ENCODE measurements around the gene TMEM131L.

TMEM131L gene

GRCh38 chr4:153480704-153481103 is 14.5 kb downstream of the TMEM131L start:
- WGBS: 85% methylated on average over 5 of the region's 5 CpGs
- no peak overlapping the region for H3K4me3 ChIP-seq (ENCODE audit: insufficient read depth in 1 of 2, low read depth in 1 of 2, low read length in 2 of 2)

GRCh38 chr4:153481478-153481877 is 15.3 kb downstream of the TMEM131L start:
- Histone ChIP-seq H3K4me3 (ENCODE audit: insufficient read depth in 1 of 2, low read depth in 1 of 2, low read length in 2 of 2) (no peak overlapping the region), H3K79me1 (replicated peaks; ENCODE audit: low read length, poor library complexity, severe bottlenecking) (peaks cover 10% of the 10 kb centered on the region), H4K8ac (ENCODE audit: low read length) (no peak overlapping the region), H3K9ac (ENCODE audit: low read length) (no peak overlapping the region), H3K9me3 (ENCODE audit: control insufficient read depth, low read length) (no peaks in the 10 kb centered on the region), H3K4me2 (ENCODE audit: low read length, poor library complexity, severe bottlenecking) (no peak overlapping the region), H2AFZ (ENCODE audit: low read depth, low read length) (no peak overlapping the region), H3K23ac (ENCODE audit: low read length in 2 of 2) (no peak overlapping the region), H3K27me3 (ENCODE audit: control insufficient read depth in 1 of 2, insufficient read depth in 1 of 2, low read length in 2 of 2) (no peaks in the 10 kb centered on the region), H3K4me1 (ENCODE audit: control insufficient read depth, insufficient read depth, low read depth, low read length) (peaks cover 2% of the 10 kb centered on the region), H2BK12ac (ENCODE audit: low read length in 2 of 2) (no peak overlapping the region), H2AK5ac (ENCODE audit: low read length, severe bottlenecking) (no peak overlapping the region), H4K91ac (ENCODE audit: low read length) (no peak overlapping the region), H3K36me3 (ENCODE audit: control insufficient read depth in 1 of 2, insufficient read depth in 2 of 2, low read depth in 1 of 2, low read length in 2 of 2) (peaks cover 3% of the 10 kb centered on the region in 2 experiments), H3K14ac (ENCODE audit: low read length in 2 of 2) (no peak overlapping the region), H2BK120ac (ENCODE audit: low read depth, low read length) (no peak overlapping the region), H3K18ac (ENCODE audit: low read depth in 1 of 2, low read length in 2 of 2) (no peak overlapping the region), H2BK15ac (ENCODE audit: low read depth, poor library complexity, severe bottlenecking) (no peak overlapping the region), H3K4ac (ENCODE audit: low read depth in 1 of 2, low read length in 2 of 2) (no peak overlapping the region), H2BK5ac (ENCODE audit: low read depth, low read length, poor library complexity, severe bottlenecking) (no peak overlapping the region), H3K27ac (ENCODE audit: low read length, poor library complexity, severe bottlenecking) (no peak overlapping the region)
- WGBS: 98% methylated on average over 9 of the region's 9 CpGs
- DNase-seq: no peak

More at GRCh38 chr4:153480704-153481103, 14.5 kb downstream of the TMEM131L start:
- no peak overlapping the region for H3K4me2 ChIP-seq (ENCODE audit: low read length, poor library complexity, severe bottlenecking)
- no peaks in the 10 kb centered on the region for H3K9me3 ChIP-seq (ENCODE audit: control insufficient read depth, low read length)
- no peak overlapping the region for H2AK5ac ChIP-seq (ENCODE audit: low read length, severe bottlenecking)
- H3K4ac ChIP-seq (ENCODE audit: low read depth in 1 of 2, low read length in 2 of 2): no peak overlapping the region
- no peak overlapping the region for H2BK120ac ChIP-seq (ENCODE audit: low read depth, low read length)
- no peak overlapping the region for H2BK12ac ChIP-seq (ENCODE audit: low read length in 2 of 2)
- H3K9ac ChIP-seq (ENCODE audit: low read length): no peak overlapping the region
- H4K8ac ChIP-seq (ENCODE audit: low read length): no peak overlapping the region
- H4K91ac ChIP-seq (ENCODE audit: low read length): no peak overlapping the region
- H3K27ac ChIP-seq (ENCODE audit: low read length, poor library complexity, severe bottlenecking): no peak overlapping the region
- H2BK15ac ChIP-seq (ENCODE audit: low read depth, poor library complexity, severe bottlenecking): no peak overlapping the region
- H3K4me1 ChIP-seq (ENCODE audit: control insufficient read depth, insufficient read depth, low read depth, low read length): no peaks in the 10 kb centered on the region
- H3K79me1 ChIP-seq (replicated peaks; ENCODE audit: low read length, poor library complexity, severe bottlenecking): peaks cover 10% of the 10 kb centered on the region
- no peak overlapping the region for H3K14ac ChIP-seq (ENCODE audit: low read length in 2 of 2)
- H3K36me3 ChIP-seq (ENCODE audit: control insufficient read depth in 1 of 2, insufficient read depth in 2 of 2, low read depth in 1 of 2, low read length in 2 of 2): peaks cover 3% of the 10 kb centered on the region in 2 experiments
- no peak overlapping the region for H3K23ac ChIP-seq (ENCODE audit: low read length in 2 of 2)
- no peak overlapping the region for H2BK5ac ChIP-seq (ENCODE audit: low read depth, low read length, poor library complexity, severe bottlenecking)
- H3K18ac ChIP-seq (ENCODE audit: low read depth in 1 of 2, low read length in 2 of 2): no peak overlapping the region
- H2AFZ ChIP-seq (ENCODE audit: low read depth, low read length): no peak overlapping the region
- no peaks in the 10 kb centered on the region for H3K27me3 ChIP-seq (ENCODE audit: control insufficient read depth in 1 of 2, insufficient read depth in 1 of 2, low read length in 2 of 2)
- no peak for DNase-seq

- peaks cover 22% of the 10 kb centered on the region for H3K4me1 ChIP-seq (ENCODE audit: control insufficient read depth, insufficient read depth, low read depth, low read length)
- no peak overlapping the region for H3K27ac ChIP-seq (ENCODE audit: low read length, poor library complexity, severe bottlenecking)
- H2BK120ac ChIP-seq (ENCODE audit: low read depth, low read length): no peak overlapping the region
- H2AFZ ChIP-seq (ENCODE audit: low read depth, low read length): no peak overlapping the region
- H4K8ac ChIP-seq (ENCODE audit: low read length): no peak overlapping the region
- peak overlapping the region; percentile 36 for H3K9ac ChIP-seq (ENCODE audit: low read length)
- H3K23ac ChIP-seq (ENCODE audit: low read length in 2 of 2): peak overlapping the region in 1 of 2 experiments; percentile 34
- no peaks in the 10 kb centered on the region for H3K27me3 ChIP-seq (ENCODE audit: control insufficient read depth in 1 of 2, insufficient read depth in 1 of 2, low read length in 2 of 2)
- no peak overlapping the region for H2BK15ac ChIP-seq (ENCODE audit: low read depth, poor library complexity, severe bottlenecking)
- H3K18ac ChIP-seq (ENCODE audit: low read depth in 1 of 2, low read length in 2 of 2): no peak overlapping the region
- H3K4me3 ChIP-seq (ENCODE audit: insufficient read depth in 1 of 2, low read depth in 1 of 2, low read length in 2 of 2): no peak overlapping the region
- H2BK5ac ChIP-seq (ENCODE audit: low read depth, low read length, poor library complexity, severe bottlenecking): no peak overlapping the region
- DNase-seq: no peak
- H2AK5ac ChIP-seq (ENCODE audit: low read length, severe bottlenecking): no peak overlapping the region
- H3K4ac ChIP-seq (ENCODE audit: low read depth in 1 of 2, low read length in 2 of 2): no peak overlapping the region
- peaks cover 15% of the 10 kb centered on the region for H3K79me1 ChIP-seq (replicated peaks; ENCODE audit: low read length, poor library complexity, severe bottlenecking)
- peaks cover 3% of the 10 kb centered on the region in 2 experiments for H3K36me3 ChIP-seq (ENCODE audit: control insufficient read depth in 1 of 2, insufficient read depth in 2 of 2, low read depth in 1 of 2, low read length in 2 of 2)
- H3K9me3 ChIP-seq (ENCODE audit: control insufficient read depth, low read length): no peaks in the 10 kb centered on the region
- WGBS: 99% methylated on average over 10 of the region's 10 CpGs
- no peak overlapping the region for H3K4me2 ChIP-seq (ENCODE audit: low read length, poor library complexity, severe bottlenecking)
- H3K14ac ChIP-seq (ENCODE audit: low read length in 2 of 2): no peak overlapping the region
- no peak overlapping the region for H4K91ac ChIP-seq (ENCODE audit: low read length)
- H2BK12ac ChIP-seq (ENCODE audit: low read length in 2 of 2): no peak overlapping the region
These were observed 17.6 kb downstream of the TMEM131L start for GRCh38 chr4:153483432-153484418.

DNA sequence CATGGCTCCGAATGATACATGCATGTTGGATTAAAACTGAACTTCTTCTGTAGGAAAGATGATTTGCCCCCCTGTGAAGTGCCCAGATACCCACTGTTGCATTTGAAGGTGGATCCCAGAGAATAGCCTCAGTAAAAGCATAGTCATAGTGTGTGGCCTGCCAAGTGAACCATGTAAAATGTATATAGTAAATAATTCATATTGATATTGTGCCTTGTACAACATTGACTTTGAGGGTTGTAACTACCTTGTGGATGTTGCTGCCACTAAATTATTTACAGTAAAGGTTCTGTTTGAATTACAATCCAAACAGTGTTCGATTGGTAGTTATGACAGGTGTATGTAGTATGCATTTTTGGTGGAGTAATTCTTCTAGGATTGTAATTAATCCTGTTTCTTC is 19.2 kb downstream of the TMEM131L start:
- no peak overlapping the region for H2BK12ac ChIP-seq (ENCODE audit: low read length in 2 of 2)
- H3K4ac ChIP-seq (ENCODE audit: low read depth in 1 of 2, low read length in 2 of 2): no peak overlapping the region
- H2AK5ac ChIP-seq (ENCODE audit: low read length, severe bottlenecking): no peak overlapping the region
- no peak overlapping the region for H3K4me2 ChIP-seq (ENCODE audit: low read length, poor library complexity, severe bottlenecking)
- WGBS: 95% methylated on average over 1 of the region's 2 CpGs
- H2BK5ac ChIP-seq (ENCODE audit: low read depth, low read length, poor library complexity, severe bottlenecking): no peak overlapping the region
- H4K91ac ChIP-seq (ENCODE audit: low read length): no peak overlapping the region
- H2AFZ ChIP-seq (ENCODE audit: low read depth, low read length): no peak overlapping the region
- H3K79me1 ChIP-seq (replicated peaks; ENCODE audit: low read length, poor library complexity, severe bottlenecking): peaks cover 17% of the 10 kb centered on the region
- no peak overlapping the region for H3K27ac ChIP-seq (ENCODE audit: low read length, poor library complexity, severe bottlenecking)
- no peak overlapping the region for H3K14ac ChIP-seq (ENCODE audit: low read length in 2 of 2)
- H2BK15ac ChIP-seq (ENCODE audit: low read depth, poor library complexity, severe bottlenecking): no peak overlapping the region
- H2BK120ac ChIP-seq (ENCODE audit: low read depth, low read length): no peak overlapping the region
- peaks cover 3% of the 10 kb centered on the region in 2 experiments for H3K36me3 ChIP-seq (ENCODE audit: control insufficient read depth in 1 of 2, insufficient read depth in 2 of 2, low read depth in 1 of 2, low read length in 2 of 2)
- peaks cover 26% of the 10 kb centered on the region for H3K4me1 ChIP-seq (ENCODE audit: control insufficient read depth, insufficient read depth, low read depth, low read length)
- H4K8ac ChIP-seq (ENCODE audit: low read length): no peak overlapping the region
- H3K9ac ChIP-seq (ENCODE audit: low read length): no peak overlapping the region
- no peaks in the 10 kb centered on the region for H3K27me3 ChIP-seq (ENCODE audit: control insufficient read depth in 1 of 2, insufficient read depth in 1 of 2, low read length in 2 of 2)
- no peaks in the 10 kb centered on the region for H3K9me3 ChIP-seq (ENCODE audit: control insufficient read depth, low read length)
- no peak for DNase-seq
- no peak overlapping the region for H3K18ac ChIP-seq (ENCODE audit: low read depth in 1 of 2, low read length in 2 of 2)
- H3K23ac ChIP-seq (ENCODE audit: low read length in 2 of 2): no peak overlapping the region
- no peak overlapping the region for H3K4me3 ChIP-seq (ENCODE audit: insufficient read depth in 1 of 2, low read depth in 1 of 2, low read length in 2 of 2)
